Endothelial cell of umbilical vein (primary cell): Measurements from ENCODE around the gene LRIG1. TPM values are rescaled to one million over a fixed set of nuclear protein-coding genes. Genes with fewer than 3 reads are reported as not detected.

ENCODE experiments used
- BruUV-seq: library from RNA; stranded (reverse); fragments of 400-500 nt; replicated peaks from 2 replicates; lab custom pipeline; 2021; lab: Mats Ljungman, UMichigan
- CTCF ChIA-PET: fragments of 300-600, 350-600 bp; sonication (Branson Sonifier 250); formaldehyde crosslinking; loops from one replicate; lab custom pipeline; 2021; ENCODE audit warnings: antibody characterized with exemption, inconsistent platforms; lab: Charles Lee
- POLR2A ChIA-PET: fragments of 300-600, 350-600 bp; sonication (Branson Sonifier 250); formaldehyde crosslinking; loops from one replicate; lab custom pipeline; 2021; ENCODE audit warnings: antibody characterized with exemption, inconsistent platforms; lab: Charles Lee
- DNase-seq: peaks from one replicate; pipeline ENCODE4 v3.0.0-alpha.2; 2011; ENCODE audit warnings: low read depth, low spot score
- FAIRE-seq: peaks from 2 replicates; lab custom pipeline; 2011; peaks lifted over from hg19 to GRCh38; lab: Jason Lieb, UNC
- H2AFZ ChIP-seq: 2 replicates; pipeline ENCODE4 v1.6.0; 2012; ENCODE audit warnings: low read depth, low read length, control low read depth, inconsistent platforms
- H3K27ac ChIP-seq: 2 replicates; pipeline ENCODE4 v1.5.1; 2011; ENCODE audit warnings: low read depth, mild to moderate bottlenecking, control low read depth, low read length, moderate library complexity; ENCODE audit not compliant: insufficient read depth
- H3K27me3 ChIP-seq, 2 experiments: 2 replicates each; pipeline versions ENCODE4 v1.6.0 to v1.6.1; 2011; ENCODE audit warnings: low read length in 2 of 2, mixed read lengths in 1 of 2; ENCODE audit not compliant: control insufficient read depth in 2 of 2, insufficient read depth in 2 of 2
- H3K36me3 ChIP-seq, 2 experiments: 2 replicates in 1 of 2; 3 replicates in 1 of 2; pipeline ENCODE4 v1.5.1; 2011; ENCODE audit warnings: low read length in 2 of 2, mild to moderate bottlenecking in 1 of 2, moderate library complexity in 1 of 2; ENCODE audit not compliant: control insufficient read depth in 2 of 2, insufficient read depth in 2 of 2; ENCODE audit errors: extremely low read depth in 1 of 2
- H3K4me1 ChIP-seq: 3 replicates; pipeline ENCODE4 v1.5.1; 2011; ENCODE audit warnings: mild to moderate bottlenecking, low read length; ENCODE audit not compliant: control insufficient read depth, insufficient read depth; ENCODE audit errors: extremely low read depth
- H3K4me2 ChIP-seq: 2 replicates; pipeline ENCODE4 v1.6.1; 2011; ENCODE audit warnings: low read length, control low read depth, mixed read lengths; ENCODE audit not compliant: insufficient read depth
- H3K4me3 ChIP-seq, 3 experiments: fragments of 200-600 bp in 1 of 3; sonication (generic), shearing (Covaris generic) in 1 of 3; replicated peaks in 1 of 3; 2 replicates each; pipeline ENCODE4 v1.5.1; 2011 to 2016; ENCODE audit warnings: control low read depth in 3 of 3, low read length in 3 of 3, mild to moderate bottlenecking in 2 of 3, inconsistent platforms in 1 of 3, low read depth in 1 of 3, moderate library complexity in 1 of 3; ENCODE audit not compliant: insufficient read depth in 1 of 3
- H3K79me2 ChIP-seq: 2 replicates; pipeline ENCODE4 v1.6.0; 2012; ENCODE audit warnings: low read length, inconsistent platforms; ENCODE audit not compliant: control insufficient read depth, insufficient read depth
- H3K9ac ChIP-seq: replicated peaks from 2 replicates; pipeline ENCODE3; 2011; ENCODE audit warnings: low read length, control low read depth; ENCODE audit not compliant: insufficient read depth; ENCODE audit errors: extremely low read depth
- H3K9me1 ChIP-seq: replicated peaks from 3 replicates; pipeline ENCODE4 v1.6.0; 2011; ENCODE audit warnings: mild to moderate bottlenecking, low read length; ENCODE audit not compliant: control insufficient read depth, insufficient read depth; ENCODE audit errors: extremely low read depth
- H3K9me3 ChIP-seq: replicated peaks from 2 replicates; pipeline ENCODE4 v1.5.1; 2012; ENCODE audit warnings: low read length, inconsistent platforms; ENCODE audit not compliant: control insufficient read depth, insufficient read depth
- H4K20me1 ChIP-seq: replicated peaks from 2 replicates; pipeline ENCODE3; 2011; ENCODE audit warnings: mild to moderate bottlenecking, low read length; ENCODE audit not compliant: control insufficient read depth, insufficient read depth; ENCODE audit errors: extremely low read depth
- EZH2 ChIP-seq: IDR thresholded peaks from 2 replicates; pipeline ENCODE4 v1.6.1; 2012; ENCODE audit warnings: borderline replicate concordance, low read depth, mild to moderate bottlenecking, moderate library complexity, low read length, inconsistent platforms; ENCODE audit not compliant: severe bottlenecking
- FOS ChIP-seq: IDR thresholded peaks from 2 replicates; pipeline ENCODE4 v1.6.1; 2011; ENCODE audit warnings: mild to moderate bottlenecking, low read length, moderate library complexity, borderline replicate concordance; ENCODE audit not compliant: insufficient read depth
- GATA2 ChIP-seq: IDR thresholded peaks from 2 replicates; pipeline ENCODE4 v1.7.0; 2011; ENCODE audit warnings: low read depth, mild to moderate bottlenecking, moderate library complexity, mixed read lengths, low read length; ENCODE audit not compliant: insufficient read length, insufficient read depth
- JUN ChIP-seq: IDR thresholded peaks from 2 replicates; pipeline ENCODE4 v1.6.1; 2011; ENCODE audit warnings: borderline replicate concordance, low read depth; ENCODE audit not compliant: insufficient read length, insufficient read depth
- MYC ChIP-seq: IDR thresholded peaks from one replicate; pipeline ENCODE4 v1.6.1; 2011; ENCODE audit warnings: mild to moderate bottlenecking, low read depth, low read length
- POLR2A ChIP-seq: IDR thresholded peaks from 2 replicates; pipeline ENCODE4 v1.6.1; 2012; ENCODE audit warnings: low read depth, mild to moderate bottlenecking, control low read depth, low read length
- POLR2AphosphoS5 ChIP-seq: IDR thresholded peaks from 2 replicates; pipeline ENCODE4 v1.6.1; 2012; ENCODE audit warnings: low read depth, mild to moderate bottlenecking, control low read depth, low read length, moderate library complexity; ENCODE audit not compliant: insufficient read depth
- dilution Hi-C: fragments of 300-500 bp; cut with MboI; formaldehyde crosslinking; loops from one replicate; pipeline ENCODE4 v1.15.0; 2019; ENCODE audit warnings: low sequenced_read_pairs; ENCODE audit not compliant: extremely low pct_ligation_motif_present
- intact Hi-C: fragments of 100-400 bp; cut with micrococcal nuclease; formaldehyde crosslinking; loops from one replicate; pipeline ENCODE4 v1.10.0; 2022
- polyA plus RNA-seq, 4 experiments: library from polyadenylated mRNA; depleted of rRNA in 3 of 4; stranded (reverse) in 3 of 4; unstranded in 1 of 4; fragments of >200 nt; gene quantifications; 2 replicates each; pipeline versions ENCODE4 v1.2.1 to v1.2.3, GENCODE V29; 2011 to 2012; ENCODE audit warnings: missing spikeins in 1 of 4
- total RNA-seq: library from RNA; stranded (reverse); gene quantifications from 2 replicates; pipeline ENCODE4 v1.2.3, GENCODE V29; 2021
- TF ChIP-seq, protein P1 (sequence below), 2 donors: IDR thresholded peaks; 1 replicate in 1 of 2; 2 replicates in 1 of 2; pipeline ENCODE4 v1.5.1; 2011; ENCODE audit warnings: low read length in 2 of 2, mild to moderate bottlenecking in 2 of 2, moderate library complexity in 2 of 2, control low read depth in 1 of 2, inconsistent platforms in 1 of 2, low read depth in 1 of 2; ENCODE audit not compliant: insufficient read depth in 1 of 2; ENCODE audit errors: extremely low read depth in 1 of 2
- TF ChIP-seq, protein P2 (sequence below): IDR thresholded peaks from 2 replicates; pipeline ENCODE4 v1.6.1; 2011; ENCODE audit not compliant: insufficient read depth, insufficient read length

LRIG1 gene
- total and polyA plus RNA-seq, 2 donors (not counting 3 experiments of a cell fraction or from before 2014, with no cell fraction given), result 50.3 to 52.2 TPM

DNA sequence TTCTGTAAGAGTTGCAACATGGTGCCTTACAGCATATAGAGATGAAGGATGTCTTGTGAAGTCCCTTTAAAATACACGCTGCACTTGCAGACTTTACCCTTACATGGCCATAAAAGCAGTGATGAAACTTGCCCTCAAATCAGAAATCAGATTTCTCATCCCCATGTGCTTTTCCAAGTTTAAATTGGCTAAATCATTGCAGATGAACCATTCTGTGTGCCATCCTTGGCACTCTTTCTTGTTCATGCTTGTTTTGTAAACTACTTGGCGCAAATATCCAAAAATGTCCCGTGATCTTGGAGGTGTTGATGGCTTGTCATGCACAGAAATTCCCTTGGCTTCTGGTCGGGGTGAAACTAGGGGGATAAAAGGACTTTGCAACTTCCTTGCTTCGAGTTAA, 135.7 kb downstream of the LRIG1 start:
- Histone ChIP-seq H2AFZ (no peak overlapping the region), H3K36me3 (no peaks in the 10 kb centered on the region), H3K4me1 (no peaks in the 10 kb centered on the region), H3K27me3 (no peaks in the 10 kb centered on the region), H4K20me1 (no peaks in the 10 kb centered on the region), H3K9me1 (no peaks in the 10 kb centered on the region), H3K9ac (no peak overlapping the region), H3K4me3 (no peak overlapping the region), H3K9me3 (no peaks in the 10 kb centered on the region), H3K4me2 (no peak overlapping the region), H3K27ac (no peak overlapping the region), H3K79me2 (no peaks in the 10 kb centered on the region)
- DNase-seq, result no peak
- BruUV-seq, result no TSS peak
- POLR2A ChIA-PET, result no interaction called here
- CTCF ChIA-PET, result no interaction called here
- no peak for TF ChIP-seq FOS
- TF ChIP-seq POLR2AphosphoS5, result no peak
- TF ChIP-seq, protein P1, sequence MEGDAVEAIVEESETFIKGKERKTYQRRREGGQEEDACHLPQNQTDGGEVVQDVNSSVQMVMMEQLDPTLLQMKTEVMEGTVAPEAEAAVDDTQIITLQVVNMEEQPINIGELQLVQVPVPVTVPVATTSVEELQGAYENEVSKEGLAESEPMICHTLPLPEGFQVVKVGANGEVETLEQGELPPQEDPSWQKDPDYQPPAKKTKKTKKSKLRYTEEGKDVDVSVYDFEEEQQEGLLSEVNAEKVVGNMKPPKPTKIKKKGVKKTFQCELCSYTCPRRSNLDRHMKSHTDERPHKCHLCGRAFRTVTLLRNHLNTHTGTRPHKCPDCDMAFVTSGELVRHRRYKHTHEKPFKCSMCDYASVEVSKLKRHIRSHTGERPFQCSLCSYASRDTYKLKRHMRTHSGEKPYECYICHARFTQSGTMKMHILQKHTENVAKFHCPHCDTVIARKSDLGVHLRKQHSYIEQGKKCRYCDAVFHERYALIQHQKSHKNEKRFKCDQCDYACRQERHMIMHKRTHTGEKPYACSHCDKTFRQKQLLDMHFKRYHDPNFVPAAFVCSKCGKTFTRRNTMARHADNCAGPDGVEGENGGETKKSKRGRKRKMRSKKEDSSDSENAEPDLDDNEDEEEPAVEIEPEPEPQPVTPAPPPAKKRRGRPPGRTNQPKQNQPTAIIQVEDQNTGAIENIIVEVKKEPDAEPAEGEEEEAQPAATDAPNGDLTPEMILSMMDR (IDR thresholded peaks at IDR 0.05; ENCODE audit: extremely low read depth in 1 of 2, insufficient read depth in 1 of 2, low read depth in 1 of 2, low read length in 2 of 2), result no peak
- TF ChIP-seq JUN, result no peak
- TF ChIP-seq, protein P2, sequence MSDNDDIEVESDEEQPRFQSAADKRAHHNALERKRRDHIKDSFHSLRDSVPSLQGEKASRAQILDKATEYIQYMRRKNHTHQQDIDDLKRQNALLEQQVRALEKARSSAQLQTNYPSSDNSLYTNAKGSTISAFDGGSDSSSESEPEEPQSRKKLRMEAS, result no peak
- no peak for TF ChIP-seq EZH2
- no peak for TF ChIP-seq POLR2A
- TF ChIP-seq MYC, result no peak
- no peak for TF ChIP-seq GATA2
- no peak for FAIRE-seq
- dilution Hi-C loops (no loop called here), intact Hi-C loops (no loop called here)
